ENCODE data around the gene APOLD1.
"Not testable (repeated sequence)": the region's sequence is repeated elsewhere in the genome, so short reads cannot be mapped to it uniquely, and the experiment has no call there.

Gene APOLD1

GRCh38 chr12:12794686-12795085 lies 9.2 kb downstream of the APOLD1 start:
- H3K9me3 ChIP-seq, result no peaks in the 10 kb centered on the region
- in situ Hi-C loops (cut with MboI; ENCODE audit: low sequenced_read_pairs), result no loop called here
- no peak for DNase-seq (ENCODE audit: low spot score in 2 of 2)
- peaks cover 12% of the 10 kb centered on the region for H3K4me1 ChIP-seq
- no peak overlapping the region for H3K4me3 ChIP-seq
- H3K27me3 ChIP-seq (ENCODE audit: low read depth), result no peaks in the 10 kb centered on the region
- no peaks in the 10 kb centered on the region for H3K36me3 ChIP-seq (replicated peaks)

DNA sequence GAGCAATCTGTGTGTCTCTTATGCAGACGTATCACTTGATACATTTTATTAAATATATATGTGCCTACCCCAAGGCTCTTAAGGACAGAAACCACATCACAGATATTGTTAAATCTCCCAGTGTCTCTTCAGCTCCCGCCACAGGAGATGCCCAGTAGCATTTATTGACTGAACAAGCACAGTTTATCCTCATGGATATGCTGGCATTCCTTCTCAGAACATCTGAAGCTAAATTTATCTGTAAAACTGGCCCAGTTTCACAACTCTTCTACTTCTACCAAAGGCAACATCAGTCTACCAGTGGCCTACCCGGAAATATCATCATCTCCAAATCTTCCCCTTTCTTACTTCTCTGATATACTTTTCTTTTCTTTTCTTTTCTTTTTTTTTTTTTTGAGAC lies 10.7 kb downstream of the APOLD1 start:
- peaks cover 1% of the 10 kb centered on the region for H3K4me1 ChIP-seq
- in situ Hi-C loops (cut with MboI; ENCODE audit: low sequenced_read_pairs), result no loop called here
- no peak for DNase-seq (ENCODE audit: low spot score in 2 of 2)
- H3K27me3 ChIP-seq (ENCODE audit: low read depth), result no peaks in the 10 kb centered on the region
- no peaks in the 10 kb centered on the region for H3K36me3 ChIP-seq (replicated peaks)
- H3K4me3 ChIP-seq, result no peak overlapping the region
- H3K9me3 ChIP-seq, result peaks cover 2% of the 10 kb centered on the region; the same call in 1 of the 2 replicates

GRCh38 chr12:12796928-12797793 lies 11.7 kb downstream of the APOLD1 start:
- H3K36me3 ChIP-seq (replicated peaks), result no peaks in the 10 kb centered on the region
- in situ Hi-C loops (cut with MboI; ENCODE audit: low sequenced_read_pairs), result no loop called here
- H3K4me1 ChIP-seq, result no peaks in the 10 kb centered on the region
- no peaks in the 10 kb centered on the region for H3K27me3 ChIP-seq (ENCODE audit: low read depth)
- H3K4me3 ChIP-seq, result no peak overlapping the region
- DNase-seq (ENCODE audit: low spot score in 2 of 2), result no peak
- H3K9me3 ChIP-seq, result peaks cover 2% of the 10 kb centered on the region; the same call in 1 of the 2 replicates

DNA sequence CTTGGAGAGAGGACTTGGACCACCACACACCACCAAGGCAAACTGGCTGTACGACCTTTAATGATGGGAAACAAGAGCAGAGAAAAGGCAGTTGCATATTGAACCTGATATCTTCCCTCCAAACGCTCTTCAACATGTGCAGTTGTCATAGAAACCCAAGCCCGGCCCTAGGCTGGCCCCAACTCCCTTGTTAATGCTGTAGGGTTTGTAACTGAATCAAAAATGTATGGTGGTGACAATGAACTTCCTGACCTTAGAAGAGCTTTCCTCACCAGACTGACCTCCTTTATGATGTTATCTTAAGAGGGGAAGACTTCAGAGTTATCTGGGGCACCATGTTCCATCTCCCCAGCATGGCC lies 12.3 kb downstream of the APOLD1 start:
- H3K9me3 ChIP-seq, result peaks cover 2% of the 10 kb centered on the region; the same call in 1 of the 2 replicates
- in situ Hi-C loops (cut with MboI; ENCODE audit: low sequenced_read_pairs), result no loop called here
- H3K4me1 ChIP-seq, result no peaks in the 10 kb centered on the region

GRCh38 chr12:12798480-12798879 lies 13.0 kb downstream of the APOLD1 start:
- in situ Hi-C loops (cut with MboI; ENCODE audit: low sequenced_read_pairs), result no loop called here
- Histone ChIP-seq H3K4me1 (no peaks in the 10 kb centered on the region), H3K27me3 (ENCODE audit: low read depth) (no peaks in the 10 kb centered on the region), H3K4me3 (no peak overlapping the region), H3K9me3 (peaks cover 2% of the 10 kb centered on the region; the same call in 1 of the 2 replicates), H3K36me3 (replicated peaks) (no peaks in the 10 kb centered on the region)
- DNase-seq (ENCODE audit: low spot score in 2 of 2), result no peak

More for the DNA sequence above, 12.3 kb downstream of the APOLD1 start:
- Histone ChIP-seq H3K36me3 (replicated peaks) (no peaks in the 10 kb centered on the region), H3K4me3 (no peak overlapping the region), H3K27me3 (ENCODE audit: low read depth) (no peaks in the 10 kb centered on the region)
- DNase-seq (ENCODE audit: low spot score in 2 of 2), result no peak

GRCh38 chr12:12799163-12799920 lies 13.9 kb downstream of the APOLD1 start:
- in situ Hi-C loops (cut with MboI; ENCODE audit: low sequenced_read_pairs), result no loop called here
- Histone ChIP-seq H3K36me3 (replicated peaks) (no peaks in the 10 kb centered on the region), H3K27me3 (ENCODE audit: low read depth) (no peaks in the 10 kb centered on the region), H3K4me1 (no peaks in the 10 kb centered on the region), H3K9me3 (peaks cover 2% of the 10 kb centered on the region; the same call in 1 of the 2 replicates), H3K4me3 (no peak overlapping the region)
- DNase-seq (ENCODE audit: low spot score in 2 of 2), result no peak

DNA sequence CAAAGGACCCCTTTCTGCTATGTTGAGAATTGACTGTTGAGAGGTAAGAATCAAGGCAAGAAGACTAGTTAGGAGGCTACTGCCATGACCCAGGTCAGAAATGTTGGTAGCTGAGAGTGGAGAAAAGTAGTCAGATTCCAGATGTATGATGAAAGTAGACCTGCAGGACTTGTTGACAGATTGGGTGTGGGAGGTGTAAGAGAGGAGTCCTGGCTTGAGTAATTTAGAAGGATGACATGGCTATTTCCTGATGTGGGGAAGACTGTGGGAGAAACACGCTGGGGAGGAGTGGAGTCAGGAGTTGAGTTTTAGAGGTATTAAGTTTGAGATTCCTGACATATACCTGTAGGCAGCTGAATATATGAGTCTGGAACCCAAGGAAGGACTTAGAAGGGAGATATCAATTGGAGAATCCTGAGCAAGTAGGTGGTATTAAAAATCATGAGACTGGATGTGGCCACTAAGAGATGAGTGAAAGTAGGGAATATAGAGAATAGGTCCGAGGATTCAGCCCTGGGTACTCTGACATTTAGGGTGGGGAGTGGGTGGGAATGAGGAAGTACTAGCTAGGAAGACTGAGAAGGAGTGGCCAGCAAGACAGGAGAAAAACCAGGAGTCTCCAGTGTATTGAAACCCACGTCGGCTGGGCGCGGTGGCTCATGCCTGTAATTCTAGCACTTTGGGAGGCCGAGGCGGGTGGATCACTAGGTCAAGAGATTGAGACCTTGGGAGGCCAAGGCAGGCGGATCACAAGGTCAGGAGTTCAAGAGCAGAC lies 15.1 kb downstream of the APOLD1 start:
- Histone ChIP-seq H3K4me1 (no peaks in the 10 kb centered on the region), H3K36me3 (replicated peaks) (no peaks in the 10 kb centered on the region), H3K27me3 (ENCODE audit: low read depth) (no peaks in the 10 kb centered on the region), H3K4me3 (no peak overlapping the region), H3K9me3 (peaks cover 2% of the 10 kb centered on the region; the same call in 1 of the 2 replicates)
- in situ Hi-C loops (cut with MboI; ENCODE audit: low sequenced_read_pairs), result no loop called here
- DNase-seq (ENCODE audit: low spot score in 2 of 2), result no peak

DNA sequence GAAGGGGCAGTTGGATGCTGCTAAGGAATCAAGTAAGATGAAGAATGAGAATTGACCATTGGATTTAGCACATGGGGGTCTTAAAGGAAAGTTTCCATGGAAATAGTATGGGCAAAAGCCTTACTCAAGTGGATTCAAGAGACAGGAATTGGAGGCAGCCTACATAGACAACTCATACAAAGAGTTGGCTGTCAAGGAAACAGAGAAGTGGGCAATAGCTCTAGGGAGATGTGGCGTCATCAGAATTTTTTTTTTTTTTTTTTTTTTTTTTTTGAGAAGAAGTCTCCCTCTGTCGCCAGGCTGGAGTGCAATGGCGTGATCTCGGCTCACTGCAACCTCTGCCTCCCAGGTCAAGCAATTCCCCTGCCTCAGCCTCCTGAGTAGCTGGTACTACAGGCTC lies 16.2 kb downstream of the APOLD1 start:
- H3K36me3 ChIP-seq (replicated peaks); H3K27me3 ChIP-seq (ENCODE audit: low read depth); in situ Hi-C loops (cut with MboI; ENCODE audit: low sequenced_read_pairs); DNase-seq (ENCODE audit: low spot score in 2 of 2); H3K4me3 ChIP-seq; H3K4me1 ChIP-seq; H3K9me3 ChIP-seq: not testable (repeated sequence)

DNA sequence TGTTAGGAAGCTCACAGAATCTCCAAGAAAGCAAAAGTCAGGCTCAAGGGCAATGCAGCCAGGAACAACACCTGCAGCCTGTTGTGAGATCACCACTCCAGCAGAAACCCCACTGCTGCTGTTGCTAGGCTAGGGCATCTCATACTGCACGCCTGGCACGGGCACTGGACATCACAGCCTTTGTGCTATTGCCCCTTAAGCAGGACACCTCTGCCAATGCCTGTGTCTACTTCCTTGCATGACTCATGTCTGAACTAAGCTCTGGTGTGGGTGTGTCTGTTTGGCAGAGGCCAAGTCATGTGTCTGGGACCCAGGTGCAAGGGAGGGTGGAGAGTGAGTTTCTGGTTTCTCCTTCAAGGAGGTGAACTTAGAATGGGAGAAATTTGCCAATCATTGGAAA lies 17.7 kb downstream of the APOLD1 start:
- DNase-seq (ENCODE audit: low spot score in 2 of 2), result no peak
- Histone ChIP-seq H3K4me1 (no peaks in the 10 kb centered on the region), H3K4me3 (no peak overlapping the region), H3K27me3 (ENCODE audit: low read depth) (no peaks in the 10 kb centered on the region), H3K36me3 (replicated peaks) (no peaks in the 10 kb centered on the region), H3K9me3 (peaks cover 2% of the 10 kb centered on the region; the same call in 1 of the 2 replicates)
- in situ Hi-C loops (cut with MboI; ENCODE audit: low sequenced_read_pairs), result no loop called here

DNA sequence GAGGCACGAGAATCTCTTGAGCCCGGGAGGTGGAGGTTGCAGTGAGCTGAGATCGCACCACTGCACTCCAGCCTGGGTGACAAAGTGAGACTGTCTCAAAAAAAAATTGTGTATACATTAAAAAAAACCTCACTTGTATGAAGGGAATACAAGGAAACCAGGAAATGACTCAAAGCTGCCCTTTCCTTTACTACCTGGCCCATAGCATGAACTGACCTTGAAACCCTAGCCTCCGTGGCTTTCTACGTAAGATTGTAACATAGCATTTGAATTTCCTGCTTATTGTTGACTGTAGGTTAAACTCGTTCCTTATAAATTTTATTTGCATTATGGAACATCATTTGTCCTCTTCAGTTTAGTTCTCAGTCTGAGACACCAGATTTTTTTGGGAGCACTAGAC lies 18.6 kb downstream of the APOLD1 start:
- Histone ChIP-seq H3K4me1 (no peaks in the 10 kb centered on the region), H3K36me3 (replicated peaks) (no peaks in the 10 kb centered on the region), H3K9me3 (peaks cover 2% of the 10 kb centered on the region; the same call in 1 of the 2 replicates), H3K4me3 (no peak overlapping the region), H3K27me3 (ENCODE audit: low read depth) (no peaks in the 10 kb centered on the region)
- no peak for DNase-seq (ENCODE audit: low spot score in 2 of 2)
- in situ Hi-C loops (cut with MboI; ENCODE audit: low sequenced_read_pairs), result no loop called here

DNA sequence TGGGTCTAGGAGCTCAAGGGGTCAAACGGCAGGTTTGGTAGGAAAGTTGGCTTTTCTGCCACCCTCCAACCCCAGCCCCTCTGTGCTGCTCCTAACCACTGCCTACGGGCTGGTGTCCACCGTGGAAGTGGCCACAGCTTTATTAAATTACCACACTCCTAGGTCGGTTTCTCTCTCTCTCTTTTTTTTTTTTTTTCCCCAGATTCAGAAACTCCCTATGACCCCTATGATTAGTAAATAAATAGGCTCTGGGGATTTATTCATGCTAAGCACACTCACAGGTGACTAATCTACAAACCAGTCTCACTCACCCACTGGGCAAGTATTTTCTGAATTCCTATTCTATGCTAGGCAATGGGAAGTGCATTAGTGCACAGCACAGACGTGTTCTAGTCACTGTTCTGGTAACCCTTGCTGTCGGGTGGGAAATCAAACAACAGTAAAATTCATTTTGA lies 19.0 kb downstream of the APOLD1 start:
- Histone ChIP-seq H3K4me3 (no peak overlapping the region), H3K36me3 (replicated peaks) (no peaks in the 10 kb centered on the region), H3K27me3 (ENCODE audit: low read depth) (no peaks in the 10 kb centered on the region), H3K4me1 (no peaks in the 10 kb centered on the region), H3K9me3 (peaks cover 2% of the 10 kb centered on the region; the same call in 1 of the 2 replicates)
- no peak for DNase-seq (ENCODE audit: low spot score in 2 of 2)
- in situ Hi-C loops (cut with MboI; ENCODE audit: low sequenced_read_pairs), result no loop called here

GRCh38 chr12:12806784-12807516 lies 21.5 kb downstream of the APOLD1 start:
- in situ Hi-C loops (cut with MboI; ENCODE audit: low sequenced_read_pairs), result no loop called here

GRCh38 chr12:12807517-12807903 lies 22.1 kb downstream of the APOLD1 start:
- H3K9me3 ChIP-seq; H3K27me3 ChIP-seq (ENCODE audit: low read depth); H3K4me1 ChIP-seq; in situ Hi-C loops (cut with MboI; ENCODE audit: low sequenced_read_pairs); H3K4me3 ChIP-seq; DNase-seq (ENCODE audit: low spot score in 2 of 2); H3K36me3 ChIP-seq (replicated peaks): not testable (repeated sequence)

More at GRCh38 chr12:12806784-12807516, 21.5 kb downstream of the APOLD1 start:
- Histone ChIP-seq H3K4me3 (no peak overlapping the region), H3K9me3 (no peaks in the 10 kb centered on the region), H3K27me3 (ENCODE audit: low read depth) (no peaks in the 10 kb centered on the region), H3K36me3 (replicated peaks) (no peaks in the 10 kb centered on the region), H3K4me1 (no peaks in the 10 kb centered on the region)
- DNase-seq (ENCODE audit: low spot score in 2 of 2), result no peak

All from HAP-1 (cell line).